Pancreas (tissue), 10 donors: ENCODE data around the gene MEF2B. TPM values are rescaled to one million over a fixed set of nuclear protein-coding genes. Genes with fewer than 3 reads are reported as not detected.

Experiments
- ATAC-seq, 4 donors: fragments of 200-7000 bp; cut with Tn5 transposase; one replicate each; pipeline versions ENCODE4 v1.8.0 to v1.9.1; 2020; ENCODE audit warnings: mild to moderate bottlenecking in 4 of 4, moderate library complexity in 4 of 4
- DNase-seq, 6 donors: peaks; one replicate each; pipeline ENCODE4 v3.0.0-alpha.2; 2020
- FAIRE-seq: peaks from 2 replicates; lab custom pipeline; 2012; peaks lifted over from hg19 to GRCh38; lab: Jason Lieb, UNC
- H3K27ac ChIP-seq, 4 donors: fragments of 200-600 bp; sonication (generic); 1 replicate in 3 of 4; 2 replicates in 1 of 4; pipeline versions ENCODE4 v1.5.0 to v1.8.0; 2020
- H3K27me3 ChIP-seq, 4 donors: fragments of 200-600 bp; one replicate each; pipeline ENCODE4 v1.8.0; 2021
- H3K36me3 ChIP-seq, 3 donors: fragments of 200-600 bp; sonication (generic) in 1 of 3; one replicate each; pipeline versions ENCODE4 v1.5.0 to v1.8.0; 2020 to 2021
- H3K4me1 ChIP-seq, 3 donors: fragments of 200-600 bp; one replicate each; pipeline ENCODE4 v1.8.0; 2021
- H3K4me3 ChIP-seq, 4 donors: fragments of 200-600 bp; sonication (generic) in 2 of 4; one replicate each; pipeline versions ENCODE4 v1.5.0 to v1.8.0; 2020 to 2021
- H3K9me3 ChIP-seq, 4 donors: fragments of 200-600 bp; one replicate each; pipeline ENCODE4 v1.8.0; 2021
- WGBS, 2 donors: extraction: QIAGEN DNeasy Blood & Tissue Kit; methylation state at CpG; one replicate each; pipeline ENCODE4 v1.1.7; 2013; 5-methylcytosine and 5-hydroxymethylcytosine counted together
- intact Hi-C, 3 donors: fragments of 100-400 bp; cut with DNase I; formaldehyde crosslinking; loops; one replicate each; pipeline versions ENCODE4 v1.11.1 to v1.14.2; 2022
- polyA plus RNA-seq, 2 donors: library from polyadenylated mRNA; stranded (reverse); fragments of 200-250 nt; gene quantifications; one replicate each; pipeline ENCODE4 v1.2.3, GENCODE V29; 2013
- total RNA-seq, 6 donors: library from RNA; stranded (reverse); fragmentation: NEBNext Ultra II Directional in 4 of 6; extraction: Animal tissue kit (Norgen Biotek cat#: 25700) in 4 of 6; gene quantifications; one replicate each; pipeline versions ENCODE4 v1.2.1 to v1.2.4, GENCODE V29; 2021 to 2023
- TF ChIP-seq, protein P1 (sequence below), 4 donors: fragments of 200-600 bp; sonication (generic) in 3 of 4; IDR thresholded peaks; one replicate each; pipeline versions ENCODE4 v1.5.0 to v1.8.0; 2021; ENCODE audit warnings: antibody characterized with exemption in 4 of 4
- donor health status: healthy with polysubstance abuse.
- donor health status: DM: no; HTN: no; CAD: no; lungs with moderate emphysema.
- donor health status: DM: no; HTN: no; CAD: no.
- donor health status: control.
- donor health status: control.
- donor health status: Bipolar disorder and iron deficiency.
- donor health status: DM: yes; HTN: yes; CAD: no.
- donor health status: DM: no; HTN: no; CAD: no.
- donor health status: DM: no; HTN: no; CAD: no.
- donor health status: DM: yes; HTN: yes; CAD: no.

MEF2B gene
- total and polyA plus RNA-seq, 8 donors, result 0.34 to 2.8 (median 0.98) TPM

GRCh38 chr19:19122902-19123301, 47.2 kb downstream of the MEF2B start:
- intact Hi-C loops, result no loop called here
- FAIRE-seq, result no peak
- TF ChIP-seq, protein P1, sequence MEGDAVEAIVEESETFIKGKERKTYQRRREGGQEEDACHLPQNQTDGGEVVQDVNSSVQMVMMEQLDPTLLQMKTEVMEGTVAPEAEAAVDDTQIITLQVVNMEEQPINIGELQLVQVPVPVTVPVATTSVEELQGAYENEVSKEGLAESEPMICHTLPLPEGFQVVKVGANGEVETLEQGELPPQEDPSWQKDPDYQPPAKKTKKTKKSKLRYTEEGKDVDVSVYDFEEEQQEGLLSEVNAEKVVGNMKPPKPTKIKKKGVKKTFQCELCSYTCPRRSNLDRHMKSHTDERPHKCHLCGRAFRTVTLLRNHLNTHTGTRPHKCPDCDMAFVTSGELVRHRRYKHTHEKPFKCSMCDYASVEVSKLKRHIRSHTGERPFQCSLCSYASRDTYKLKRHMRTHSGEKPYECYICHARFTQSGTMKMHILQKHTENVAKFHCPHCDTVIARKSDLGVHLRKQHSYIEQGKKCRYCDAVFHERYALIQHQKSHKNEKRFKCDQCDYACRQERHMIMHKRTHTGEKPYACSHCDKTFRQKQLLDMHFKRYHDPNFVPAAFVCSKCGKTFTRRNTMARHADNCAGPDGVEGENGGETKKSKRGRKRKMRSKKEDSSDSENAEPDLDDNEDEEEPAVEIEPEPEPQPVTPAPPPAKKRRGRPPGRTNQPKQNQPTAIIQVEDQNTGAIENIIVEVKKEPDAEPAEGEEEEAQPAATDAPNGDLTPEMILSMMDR (IDR thresholded peaks at IDR 0.05), result no peak
- Histone ChIP-seq H3K4me1 (no peaks in the 10 kb centered on the region), H3K9me3 (no peaks in the 10 kb centered on the region), H3K4me3 (no peak overlapping the region), H3K27me3 (no peaks in the 10 kb centered on the region), H3K27ac (no peak overlapping the region), H3K36me3 (no peaks in the 10 kb centered on the region)
- DNase-seq, result no peak
- WGBS, 2 donors, result 92 to 100% methylated on average over 1 of the region's 1 CpG
- ATAC-seq, result no peak

DNA sequence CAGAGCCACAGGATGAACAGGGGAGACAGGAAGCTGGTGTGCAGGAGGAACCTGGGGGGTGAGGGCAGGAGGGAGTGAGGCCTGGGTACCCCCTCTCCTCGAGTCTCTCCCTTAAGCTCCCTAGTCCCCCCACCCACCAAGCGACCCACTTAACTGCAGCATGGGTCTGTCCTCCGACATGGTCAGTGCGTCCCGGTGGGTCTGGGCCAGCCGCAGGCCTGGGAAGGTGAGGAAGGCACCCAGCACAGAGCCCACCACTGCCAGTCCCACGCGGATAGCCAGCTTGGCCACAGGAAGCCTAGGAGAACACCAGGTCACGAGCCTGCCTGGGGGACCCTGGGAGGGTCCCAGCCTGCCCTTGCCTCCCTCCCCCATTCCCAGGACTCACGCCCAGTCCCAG, 48.7 kb downstream of the MEF2B start:
- Histone ChIP-seq H3K4me3 (no peak overlapping the region), H3K27ac (no peak overlapping the region), H3K4me1 (no peaks in the 10 kb centered on the region), H3K27me3 (no peaks in the 10 kb centered on the region), H3K36me3 (no peaks in the 10 kb centered on the region), H3K9me3 (no peaks in the 10 kb centered on the region)
- no peak for ATAC-seq
- intact Hi-C loops, result no loop called here
- no peak for DNase-seq
- FAIRE-seq, result no peak
- WGBS, 2 donors, result 90 to 92% methylated on average over 10 of the region's 10 CpGs
- TF ChIP-seq, protein P1 (IDR thresholded peaks at IDR 0.05), result no peak

DNA sequence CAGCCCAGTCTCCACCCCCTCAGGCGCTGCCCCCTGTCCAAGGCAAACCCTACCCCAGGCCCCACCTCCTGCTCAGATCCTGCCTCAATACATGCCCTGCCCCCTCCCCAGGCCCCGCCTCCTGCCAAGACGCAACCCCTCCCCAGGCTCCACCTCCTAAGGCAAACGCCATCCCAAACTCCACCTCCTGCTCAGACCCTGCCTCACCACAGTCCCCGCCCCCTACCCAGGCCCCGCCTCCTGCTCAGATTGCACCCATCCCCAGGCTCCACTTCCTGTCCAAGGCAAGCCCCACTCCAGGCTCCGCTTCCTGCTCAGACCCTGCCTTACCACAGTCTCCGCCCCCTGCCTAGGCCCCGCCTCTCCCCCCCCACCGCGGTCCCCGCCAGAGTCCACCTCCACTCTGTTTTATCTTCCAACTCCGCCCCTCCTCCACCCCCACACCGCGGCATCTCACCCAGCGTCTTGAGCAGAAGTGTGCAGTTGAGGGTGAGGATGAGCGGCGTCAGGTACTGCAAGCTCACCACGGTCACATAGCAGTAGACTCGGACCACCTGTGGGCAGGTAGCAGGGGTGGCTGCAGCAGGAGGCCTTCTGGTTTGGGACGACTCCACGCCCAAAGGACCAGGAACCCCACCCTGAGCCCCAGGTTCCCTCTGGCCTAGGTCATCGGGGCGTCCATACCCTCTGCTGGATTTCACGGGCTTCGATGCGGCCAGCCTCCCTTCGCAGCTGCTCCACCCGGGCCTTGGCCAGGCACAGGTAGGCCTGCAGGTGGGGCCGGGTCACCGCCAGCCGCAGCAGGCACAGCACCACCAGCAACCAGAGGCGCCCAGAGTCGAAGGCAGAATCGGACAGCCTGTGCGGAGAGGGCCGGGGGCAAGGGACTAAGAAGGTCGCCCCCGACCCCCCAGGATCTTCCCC, 49.5 kb downstream of the MEF2B start:
- H3K9me3 ChIP-seq, result no peaks in the 10 kb centered on the region
- intact Hi-C loops, result no loop called here
- no peak overlapping the region for H3K27ac ChIP-seq
- ATAC-seq, result peak in 3 of 4 donors; percentile 42 to 54 (median 53)
- no peak overlapping the region for H3K4me3 ChIP-seq
- FAIRE-seq, result no peak
- TF ChIP-seq, protein P1 (IDR thresholded peaks at IDR 0.05), result no peak
- H3K4me1 ChIP-seq, result no peaks in the 10 kb centered on the region
- no peaks in the 10 kb centered on the region for H3K27me3 ChIP-seq
- peak in 3 of 6 donors; percentile 12 to 29 (median 26) for DNase-seq
- WGBS, 2 donors, result 77 to 78% methylated on average over 35 to 39 of the region's 39 CpGs
- H3K36me3 ChIP-seq, result no peaks in the 10 kb centered on the region

GRCh38 chr19:19119325-19120237, 50.5 kb downstream of the MEF2B start:
- ATAC-seq (peak in 1 of 4 donors; percentile 14), DNase-seq (no peak), FAIRE-seq (no peak)
- WGBS, 2 donors, result 93 to 94% methylated on average over 33 to 39 of the region's 39 CpGs
- no peaks in the 10 kb centered on the region for H3K9me3 ChIP-seq
- intact Hi-C loops, result no loop called here
- TF ChIP-seq, protein P1 (IDR thresholded peaks at IDR 0.05), result no peak
- no peaks in the 10 kb centered on the region for H3K4me1 ChIP-seq
- no peak overlapping the region for H3K27ac ChIP-seq
- H3K4me3 ChIP-seq, result no peak overlapping the region
- H3K27me3 ChIP-seq, result no peaks in the 10 kb centered on the region
- H3K36me3 ChIP-seq, result no peaks in the 10 kb centered on the region
